SKM-1 treated with dmso at 0.1 percent for 144 hours (cell line): ENCODE data around the gene SYT15.
"Not testable (repeated sequence)": the region's sequence is repeated elsewhere in the genome, so short reads cannot be mapped to it uniquely, and the experiment has no call there.

Experiments used
- DNase-seq: peaks from one replicate; lab custom pipeline; 2025; ENCODE audit not compliant: unreplicated experiment; lab: John Stamatoyannopoulos, UW

SYT15 gene

DNA sequence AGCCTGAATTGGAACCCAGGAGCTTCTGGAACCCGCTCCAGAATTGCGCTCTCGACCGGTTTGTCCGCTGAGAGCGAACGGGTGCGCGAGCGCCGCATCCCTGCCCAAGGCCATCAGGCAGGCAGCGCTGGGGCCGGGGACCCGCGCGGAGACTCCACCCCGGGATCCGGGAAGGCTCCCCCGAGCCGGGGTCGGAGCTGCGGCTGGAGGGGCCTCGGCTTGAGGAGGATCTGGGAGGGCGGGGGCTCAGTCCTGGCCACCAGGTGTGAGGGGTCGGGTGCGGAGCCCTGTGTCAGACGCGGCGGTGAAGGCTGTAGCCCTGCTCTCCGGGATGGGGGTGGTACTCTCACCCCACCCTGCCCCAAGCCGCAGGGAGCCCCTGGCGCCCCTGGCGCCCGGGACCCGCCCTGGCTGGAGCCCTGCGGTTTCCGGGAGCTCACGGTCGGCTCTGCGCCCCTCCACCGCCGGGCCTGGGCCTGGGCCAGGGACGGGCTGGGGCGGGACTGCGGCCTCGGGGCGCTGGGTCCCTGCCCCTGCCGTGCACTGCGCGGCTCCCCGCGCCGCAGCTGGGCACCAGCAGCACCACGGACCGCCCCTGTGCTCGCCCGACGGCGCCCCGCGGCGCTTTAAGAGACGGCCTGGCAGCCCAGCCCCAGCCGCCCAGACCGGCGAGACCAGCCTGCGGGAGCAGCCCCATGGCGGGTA is at the start of gene SYT15:
Gene SYT15, plus strand, starts transcription at position 655 of the 705 bp plus-strand sequence. Its CDS starts 41 bp downstream, at position 696.
- not testable (repeated sequence) for DNase-seq

DNA sequence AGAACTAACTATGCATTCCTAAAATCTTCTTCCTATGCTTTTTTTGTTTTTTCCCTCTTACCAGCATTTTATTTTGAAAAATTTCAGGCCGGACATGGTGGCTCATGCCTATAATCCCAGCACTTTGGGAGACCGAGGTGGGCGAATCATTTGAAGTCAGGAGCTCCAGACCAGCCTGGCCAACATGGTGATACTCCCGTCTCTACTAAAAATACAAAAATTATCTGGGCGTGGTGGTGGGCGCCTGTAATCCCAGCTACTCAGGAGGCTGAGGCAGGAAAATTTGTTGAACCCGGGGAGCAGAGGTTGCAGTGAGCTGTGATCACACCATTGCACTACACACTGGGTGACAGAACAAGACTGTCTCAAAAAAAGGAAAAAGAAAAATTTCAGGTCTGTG is 49.2 kb upstream of the SYT15 start:
- not testable (repeated sequence) for DNase-seq

- no peak for DNase-seq
Measured at GRCh38 chr10:46530249-46531186, 48.4 kb upstream of the SYT15 start.

DNA sequence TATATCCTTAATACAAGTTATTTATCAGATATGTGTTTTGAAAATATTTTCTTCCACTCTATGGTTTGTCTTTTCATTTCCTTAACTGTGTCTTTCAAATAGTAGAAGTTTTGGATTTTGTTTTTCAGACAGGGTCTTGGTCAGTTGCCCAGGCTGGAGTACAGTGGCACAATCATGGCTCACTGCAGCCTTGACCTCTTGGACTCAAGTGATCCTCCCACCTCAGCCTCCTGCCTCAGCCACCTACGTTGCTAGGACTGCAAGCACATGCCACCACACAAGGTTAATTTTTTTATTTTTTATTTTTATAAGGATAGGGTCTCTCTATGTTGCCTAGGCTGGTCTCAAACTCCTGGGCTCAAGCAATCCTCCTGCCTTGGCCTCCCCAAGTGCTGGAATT is 46.7 kb upstream of the SYT15 start:
- DNase-seq, result not testable (repeated sequence)

GRCh38 chr10:46534828-46535524 is 44.0 kb upstream of the SYT15 start:
- no peak for DNase-seq

DNA sequence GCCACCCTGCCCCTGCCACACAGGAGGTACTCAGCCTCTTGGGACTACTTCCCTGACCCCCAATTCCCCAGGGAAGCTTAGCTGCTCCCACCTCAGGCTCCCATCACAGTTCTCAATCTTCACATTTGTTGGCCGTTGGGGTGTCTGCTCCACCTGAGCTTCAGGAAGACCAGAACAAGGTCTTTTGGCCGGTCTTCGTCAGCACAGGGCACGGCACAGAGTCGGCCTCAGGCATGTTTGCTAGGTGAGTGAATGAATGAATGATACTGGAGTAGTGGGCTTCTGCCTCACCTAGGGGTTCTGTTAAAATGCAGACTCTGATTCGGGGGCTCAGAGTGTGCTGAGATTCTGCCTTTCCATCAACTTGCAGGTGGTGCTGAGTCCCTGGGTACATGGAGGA is 42.8 kb upstream of the SYT15 start:
- DNase-seq, result no peak

DNA sequence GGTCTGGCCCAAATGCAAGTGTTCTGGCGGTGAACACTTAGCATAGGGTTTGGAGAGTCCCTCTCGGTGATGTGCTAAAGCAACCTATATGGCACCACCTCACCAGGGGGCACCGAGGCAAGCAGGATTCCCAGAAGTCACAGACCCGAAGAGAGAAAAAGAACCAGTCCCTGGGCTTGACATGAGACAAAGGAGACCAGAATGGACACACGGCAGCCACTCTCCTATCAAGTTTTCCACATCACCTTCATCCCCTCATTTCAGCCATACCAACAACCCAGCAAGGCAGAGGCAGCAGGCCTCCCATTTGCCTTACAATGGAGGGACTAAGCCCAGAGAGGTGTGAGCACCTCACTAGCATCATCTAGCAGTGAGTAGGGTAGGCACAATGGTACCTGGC is 42.1 kb upstream of the SYT15 start:
- no peak for DNase-seq

- DNase-seq, result no peak
Measured at GRCh38 chr10:46537309-46537708, 41.6 kb upstream of the SYT15 start.

GRCh38 chr10:46538155-46538554 is 40.8 kb upstream of the SYT15 start:
- DNase-seq, result no peak

DNA sequence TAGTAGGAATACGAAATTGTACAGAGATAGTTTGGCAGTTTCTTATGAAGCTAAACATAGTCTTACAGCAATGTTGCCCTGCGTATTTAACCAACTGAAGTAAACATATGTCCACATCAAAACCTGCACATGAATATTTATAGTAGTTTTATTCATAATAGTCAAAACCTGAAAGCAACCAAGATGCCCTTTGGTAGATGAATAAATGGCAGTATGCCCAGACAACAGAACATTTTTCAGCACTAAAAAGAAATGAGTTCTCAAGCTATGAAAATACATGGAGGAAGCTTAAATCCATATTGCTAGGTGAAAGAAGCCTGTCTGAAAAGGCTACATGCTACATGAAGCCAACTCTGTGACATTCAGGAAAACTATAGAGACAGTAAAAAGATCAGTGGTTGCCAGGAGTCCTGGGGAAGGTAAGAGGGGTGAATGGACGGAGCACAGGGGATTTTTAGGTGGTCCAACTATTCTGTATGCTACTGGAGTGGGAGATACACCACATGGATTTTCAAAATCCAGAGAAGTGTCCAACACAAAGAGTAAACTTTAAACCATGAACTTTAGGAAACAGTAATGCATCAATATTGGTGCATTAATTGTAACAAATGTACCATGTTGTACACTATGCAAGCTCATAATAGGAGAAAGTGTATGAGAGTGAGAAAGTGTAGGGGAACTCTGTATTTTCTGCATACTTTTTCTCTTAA is 40.1 kb upstream of the SYT15 start:
- DNase-seq, result no peak

DNA sequence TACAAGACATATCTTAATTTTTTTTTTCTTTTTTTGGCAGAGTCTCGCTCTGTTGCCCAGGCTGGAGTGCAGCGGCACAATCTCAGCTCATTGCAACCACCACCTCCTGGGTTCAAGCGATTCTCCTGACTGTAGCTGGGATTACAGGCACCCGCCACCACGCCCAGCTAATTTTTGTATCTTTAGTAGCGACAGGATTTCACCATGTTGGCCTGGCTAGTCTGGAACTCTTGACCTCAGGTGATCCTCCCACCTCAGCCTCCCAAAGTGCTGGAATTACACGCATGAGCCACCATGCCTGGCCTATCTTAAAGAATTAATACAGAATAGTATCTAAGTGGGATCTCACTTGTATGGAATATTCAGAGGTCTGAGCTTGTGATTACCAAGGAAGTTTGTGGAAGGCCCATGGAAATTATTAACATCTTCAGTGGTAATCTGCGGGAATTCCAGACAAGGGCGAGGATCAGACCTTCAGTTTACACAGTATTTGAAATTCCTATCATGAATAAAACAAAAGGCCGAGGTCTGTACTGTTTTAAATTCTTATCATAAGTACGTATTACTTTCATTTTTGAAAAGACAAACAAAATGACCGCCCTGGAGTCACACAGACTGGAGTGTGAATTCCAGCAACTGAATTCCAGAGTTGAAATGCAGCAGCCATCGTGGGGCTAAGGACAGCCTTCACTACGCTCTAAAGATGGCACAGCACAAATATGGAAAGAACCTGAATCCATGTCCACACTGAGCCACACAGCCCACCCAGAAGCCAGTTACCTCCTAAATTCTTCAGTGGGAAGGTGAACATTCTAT is 39.1 kb upstream of the SYT15 start:
- DNase-seq, result no peak

- no peak for DNase-seq
Measured at GRCh38 chr10:46540412-46541016, 38.4 kb upstream of the SYT15 start.

- no peak for DNase-seq
Measured at GRCh38 chr10:46541017-46541661, 37.8 kb upstream of the SYT15 start.

GRCh38 chr10:46541735-46542566 is 37.0 kb upstream of the SYT15 start:
- DNase-seq, result no peak

DNA sequence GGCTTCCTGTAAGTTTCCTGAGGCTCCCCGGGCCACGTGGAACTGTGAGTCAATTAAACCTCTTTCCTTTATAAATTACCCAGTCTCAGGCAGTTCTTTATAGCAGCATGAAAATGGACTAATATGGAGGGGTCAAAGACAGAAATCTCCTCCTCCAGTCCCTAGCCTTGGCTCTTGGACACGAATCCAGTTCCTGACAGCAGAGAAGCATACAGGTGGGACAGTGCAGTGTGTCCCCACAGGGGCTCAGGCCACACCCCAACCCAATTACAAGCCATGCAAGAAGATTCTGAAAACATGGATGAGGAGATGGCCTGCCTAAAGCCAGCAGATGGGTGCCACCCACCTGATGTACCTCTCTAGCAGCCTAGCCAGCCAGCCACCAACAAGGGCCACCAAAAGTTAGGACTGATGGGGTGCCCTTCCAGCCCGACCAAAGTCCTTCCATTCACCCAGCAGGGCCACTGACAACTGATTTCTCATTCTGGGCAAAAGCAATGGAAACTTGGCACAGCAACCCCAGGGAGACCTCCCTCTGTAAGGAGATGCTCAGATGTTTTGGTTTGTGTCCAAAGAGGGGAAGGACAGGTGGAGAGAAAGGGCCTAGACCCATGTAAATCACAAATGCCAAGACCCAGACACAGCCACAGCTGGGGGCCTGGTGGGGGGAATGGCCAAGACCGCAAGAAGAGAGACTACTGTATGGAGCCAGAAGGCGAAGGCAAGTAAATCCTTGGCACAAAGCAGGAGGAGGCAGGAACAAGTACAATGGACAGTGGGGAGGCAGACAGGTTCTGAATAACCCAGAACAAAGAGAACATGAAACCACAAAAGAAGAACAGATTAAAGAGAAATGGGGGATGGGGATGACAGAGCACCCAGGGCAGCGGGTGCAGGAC is 36.1 kb upstream of the SYT15 start:
- DNase-seq, result no peak

- DNase-seq, result no peak
Measured at GRCh38 chr10:46543466-46544377, 35.2 kb upstream of the SYT15 start.
